Esophagus muscularis mucosa (tissue), 4 donors: ENCODE data around the gene ACAA1. TPM values are rescaled to one million over a fixed set of nuclear protein-coding genes. Genes with fewer than 3 reads are reported as not detected.

Source experiments
- DNase-seq: peaks from one replicate; pipeline ENCODE4 v3.0.0-alpha.2; 2017; ENCODE audit errors: extremely low spot score
- H3K27ac ChIP-seq, 4 donors: fragments of 200-600 bp; sonication (generic); replicated peaks in 1 of 4; 1 replicate in 3 of 4; 2 replicates in 1 of 4; pipeline ENCODE4 v1.5.1; 2016 to 2019; ENCODE audit warnings: mild to moderate bottlenecking in 1 of 4
- H3K27me3 ChIP-seq, 4 donors: fragments of 200-600 bp; sonication (generic); one replicate each; pipeline versions ENCODE4 v1.5.1 to v1.6.0; 2016 to 2019
- H3K36me3 ChIP-seq, 4 donors: fragments of 200-600 bp; sonication (generic); one replicate each; pipeline ENCODE4 v1.5.1; 2016 to 2019
- H3K4me1 ChIP-seq, 4 donors: fragments of 200-600 bp; sonication (generic); one replicate each; pipeline ENCODE4 v1.5.1; 2016 to 2019
- H3K4me3 ChIP-seq, 4 donors: fragments of 200-600 bp; sonication (generic); 1 replicate in 2 of 4; 2 replicates in 2 of 4; pipeline ENCODE4 v1.5.1; 2016 to 2019; ENCODE audit warnings: mild to moderate bottlenecking in 4 of 4, moderate library complexity in 1 of 4
- H3K9me3 ChIP-seq, 4 donors: fragments of 200-600 bp; sonication (generic); 1 replicate in 3 of 4; 2 replicates in 1 of 4; pipeline ENCODE4 v1.5.1; 2016 to 2019
- CTCF ChIP-seq, 3 experiments: fragments of 200-600 bp in 2 of 3; fragments of 450-650 bp in 1 of 3; sonication (generic) in 2 of 3; IDR thresholded peaks; one replicate each; pipeline ENCODE4 v1.5.1; 2017 to 2019; ENCODE audit warnings: antibody characterized with exemption in 3 of 3, mild to moderate bottlenecking in 2 of 3, moderate library complexity in 1 of 3
- EP300 ChIP-seq: sonication (generic); formaldehyde crosslinking; IDR thresholded peaks from one replicate; pipeline ENCODE4 v1.6.1; 2017; ENCODE audit warnings: antibody characterized with exemption
- POLR2A ChIP-seq: fragments of 450-650 bp; IDR thresholded peaks from one replicate; pipeline ENCODE4 v1.6.1; 2017; ENCODE audit warnings: antibody characterized with exemption, moderate library complexity, mild to moderate bottlenecking, low read depth
- POLR2AphosphoS5 ChIP-seq, 2 donors: sonication (generic); formaldehyde crosslinking; IDR thresholded peaks; one replicate each; pipeline ENCODE4 v1.6.1; 2017; ENCODE audit warnings: antibody characterized with exemption in 2 of 2
- WGBS: methylation state at CpG from one replicate; pipeline ENCODE4 v1.1.5; 2018; 5-methylcytosine and 5-hydroxymethylcytosine counted together
- intact Hi-C: fragments of 100-400 bp; cut with DNase I; formaldehyde crosslinking; loops from one replicate; pipeline ENCODE4 v1.15.1; 2023
- total RNA-seq, 4 donors: library from RNA; depleted of rRNA; stranded (reverse); fragments of >200 nt; gene quantifications; one replicate each; pipeline versions ENCODE4 v1.1.0 to v1.2.1, GENCODE V29; 2016

The ACAA1 gene
- total RNA-seq, 4 donors from 2014 or later: 31.3 to 49.4 (median 39.1) TPM

- H3K27me3 ChIP-seq: peaks cover 0 to 11% (median 0%) of the 10 kb centered on the region in 4 donors
- no peaks in the 10 kb centered on the region for H3K36me3 ChIP-seq
- no peak for TF ChIP-seq CTCF (IDR thresholded peaks at IDR 0.05)
- no peak for TF ChIP-seq EP300
- no peak for TF ChIP-seq POLR2AphosphoS5 (IDR thresholded peaks at IDR 0.05)
- TF ChIP-seq POLR2A: no peak
- H3K4me3 ChIP-seq: no peak overlapping the region
- peaks cover 0 to 5% (median 2%) of the 10 kb centered on the region in 4 donors for H3K9me3 ChIP-seq
- WGBS: 92% methylated on average over 13 of the region's 17 CpGs
- no peak for DNase-seq
- intact Hi-C loops: no loop called here
- no peaks in the 10 kb centered on the region for H3K4me1 ChIP-seq
- H3K27ac ChIP-seq: no peak overlapping the region
These were observed 27.2 kb downstream of the ACAA1 start for GRCh38 chr3:38109580-38110313.

GRCh38 chr3:38108649-38109579 lies 28.0 kb downstream of the ACAA1 start:
- no peak for TF ChIP-seq POLR2A
- no peak for TF ChIP-seq EP300
- TF ChIP-seq CTCF (IDR thresholded peaks at IDR 0.05): no peak
- no peak for TF ChIP-seq POLR2AphosphoS5 (IDR thresholded peaks at IDR 0.05)
- WGBS: 75% methylated on average over 10 of the region's 11 CpGs
- H3K9me3 ChIP-seq: peaks cover 0 to 5% (median 2%) of the 10 kb centered on the region in 4 donors
- H3K36me3 ChIP-seq: no peaks in the 10 kb centered on the region
- DNase-seq: no peak
- H3K4me1 ChIP-seq: no peaks in the 10 kb centered on the region
- intact Hi-C loops: no loop called here
- H3K4me3 ChIP-seq: no peak overlapping the region
- no peak overlapping the region for H3K27ac ChIP-seq
- H3K27me3 ChIP-seq: peaks cover 0 to 11% (median 0%) of the 10 kb centered on the region in 4 donors

DNA sequence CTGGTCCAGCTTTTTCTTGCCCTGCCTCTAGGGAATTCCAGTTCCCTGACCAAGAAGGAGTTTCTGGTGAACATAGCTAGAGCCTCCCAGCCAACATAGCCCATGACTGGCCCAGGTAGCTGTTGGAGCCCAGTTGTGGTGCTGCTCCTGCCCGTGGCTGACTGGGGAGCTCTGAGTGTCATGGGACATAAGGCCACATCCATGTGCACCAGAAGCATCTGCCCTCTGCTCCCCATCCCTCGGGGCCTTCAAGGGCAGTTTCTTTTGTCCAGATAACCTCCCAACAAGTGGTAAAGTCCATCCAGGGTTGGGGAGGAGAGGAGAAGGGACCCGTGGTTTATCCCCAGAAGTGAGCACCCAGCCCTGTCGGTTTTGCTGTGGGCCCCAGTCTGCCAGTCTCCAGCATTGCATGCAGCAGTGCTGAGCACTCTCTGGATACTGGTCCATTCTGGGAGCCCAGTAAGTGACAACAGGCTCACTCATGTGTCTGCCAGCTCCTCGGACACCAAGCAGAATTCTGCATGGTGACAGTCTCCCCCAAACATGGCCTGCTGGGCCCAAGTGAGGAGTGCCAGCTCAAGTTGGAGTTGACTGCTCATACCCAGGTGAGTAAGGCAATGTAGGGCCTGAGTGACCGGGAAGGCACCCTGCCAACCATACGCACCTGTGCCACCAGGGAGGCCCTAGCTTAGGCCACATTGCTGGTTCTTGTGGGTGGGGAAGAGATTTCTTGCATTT lies 28.8 kb downstream of the ACAA1 start:
- no peaks in the 10 kb centered on the region for H3K4me1 ChIP-seq
- H3K27me3 ChIP-seq: peaks cover 0 to 11% (median 0%) of the 10 kb centered on the region in 4 donors
- H3K9me3 ChIP-seq: peaks cover 0 to 5% (median 2%) of the 10 kb centered on the region in 4 donors
- H3K27ac ChIP-seq: no peak overlapping the region
- H3K36me3 ChIP-seq: no peaks in the 10 kb centered on the region
- intact Hi-C loops: no loop called here
- no peak overlapping the region for H3K4me3 ChIP-seq
- DNase-seq: no peak
- 83% methylated on average over 6 of the region's 7 CpGs for WGBS
- TF ChIP-seq POLR2AphosphoS5 (IDR thresholded peaks at IDR 0.05) (no peak), EP300 (no peak), CTCF (IDR thresholded peaks at IDR 0.05) (no peak)

- TF ChIP-seq POLR2A (no peak), POLR2AphosphoS5 (IDR thresholded peaks at IDR 0.05) (no peak), CTCF (IDR thresholded peaks at IDR 0.05) (no peak), EP300 (no peak)
- intact Hi-C loops: no loop called here
- Histone ChIP-seq H3K36me3 (no peaks in the 10 kb centered on the region), H3K27me3 (peaks cover 0 to 11% (median 0%) of the 10 kb centered on the region in 4 donors), H3K9me3 (peaks cover 0 to 5% (median 2%) of the 10 kb centered on the region in 4 donors), H3K27ac (no peak overlapping the region), H3K4me1 (no peaks in the 10 kb centered on the region), H3K4me3 (no peak overlapping the region)
- DNase-seq: no peak
- WGBS: 83% methylated on average over 1 of the region's 1 CpG
These were observed 31.4 kb downstream of the ACAA1 start for GRCh38 chr3:38105525-38105924.
